ENCODE measurements around the gene CTNND2.

The CTNND2 gene

DNA sequence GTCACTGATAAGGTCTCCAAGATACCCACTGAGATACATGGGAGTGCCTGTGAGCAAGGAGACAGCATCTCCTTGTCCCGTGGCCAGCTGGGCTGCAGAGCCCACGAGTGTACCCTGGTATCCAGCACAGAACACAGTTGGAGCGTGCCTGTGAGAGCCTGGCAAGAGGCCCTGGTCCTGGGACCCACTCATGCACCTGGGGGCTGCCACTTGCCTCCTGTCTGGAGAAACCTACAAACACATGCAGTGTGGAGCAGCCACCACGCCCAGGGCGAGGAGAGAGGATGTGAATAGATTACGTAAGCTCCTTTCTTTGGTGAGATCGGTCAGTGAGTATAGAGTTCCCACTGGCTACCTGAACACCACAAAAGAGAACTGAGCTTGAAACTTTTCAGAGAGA lies 88.3 kb downstream of the CTNND2 start:
- CTCF ChIA-PET, result no interaction called here
- Histone ChIP-seq H3K4me3 (ENCODE audit: low read depth, low read length) (no peak overlapping the region), H3K4me1 (ENCODE audit: control insufficient read depth, insufficient read depth, low read length) (no peaks in the 10 kb centered on the region), H3K27ac (ENCODE audit: extremely low read depth, low read depth, low read length) (no peak overlapping the region), H3K9me3 (ENCODE audit: control insufficient read depth, insufficient read depth, low read depth, low read length) (no peaks in the 10 kb centered on the region), H3K36me3 (ENCODE audit: control insufficient read depth in 2 of 2, insufficient read depth in 1 of 2, low read length in 2 of 2) (no peaks in the 10 kb centered on the region)
- POLR2A ChIA-PET, result no interaction called here
- no peak for TF ChIP-seq FEZF1 (tag by site-specific recombination; IDR thresholded peaks at IDR 0.05)
- TF ChIP-seq ZNF404 (tag by site-specific recombination; IDR thresholded peaks at IDR 0.05), result no peak
- TF ChIP-seq, protein P1, sequence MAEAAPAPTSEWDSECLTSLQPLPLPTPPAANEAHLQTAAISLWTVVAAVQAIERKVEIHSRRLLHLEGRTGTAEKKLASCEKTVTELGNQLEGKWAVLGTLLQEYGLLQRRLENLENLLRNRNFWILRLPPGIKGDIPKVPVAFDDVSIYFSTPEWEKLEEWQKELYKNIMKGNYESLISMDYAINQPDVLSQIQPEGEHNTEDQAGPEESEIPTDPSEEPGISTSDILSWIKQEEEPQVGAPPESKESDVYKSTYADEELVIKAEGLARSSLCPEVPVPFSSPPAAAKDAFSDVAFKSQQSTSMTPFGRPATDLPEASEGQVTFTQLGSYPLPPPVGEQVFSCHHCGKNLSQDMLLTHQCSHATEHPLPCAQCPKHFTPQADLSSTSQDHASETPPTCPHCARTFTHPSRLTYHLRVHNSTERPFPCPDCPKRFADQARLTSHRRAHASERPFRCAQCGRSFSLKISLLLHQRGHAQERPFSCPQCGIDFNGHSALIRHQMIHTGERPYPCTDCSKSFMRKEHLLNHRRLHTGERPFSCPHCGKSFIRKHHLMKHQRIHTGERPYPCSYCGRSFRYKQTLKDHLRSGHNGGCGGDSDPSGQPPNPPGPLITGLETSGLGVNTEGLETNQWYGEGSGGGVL (tag by site-specific recombination; IDR thresholded peaks at IDR 0.05), result no peak
- TF ChIP-seq ZNF2 (tag by site-specific recombination; IDR thresholded peaks at IDR 0.05), result no peak
- TF ChIP-seq ZNF610 (tag by site-specific recombination; IDR thresholded peaks at IDR 0.05; ENCODE audit: borderline replicate concordance), result no peak
- no peak for TF ChIP-seq ZNF426 (tag by site-specific recombination; IDR thresholded peaks at IDR 0.05)
- no peak for TF ChIP-seq ZNF670 (tag by site-specific recombination; IDR thresholded peaks at IDR 0.05; ENCODE audit: low read depth)
- no peak for TF ChIP-seq MEIS1 (CRISPR knock-in tag; IDR thresholded peaks at IDR 0.05; ENCODE audit: borderline replicate concordance)
- no peak for TF ChIP-seq ZNF311 (tag by site-specific recombination; IDR thresholded peaks at IDR 0.05; ENCODE audit: borderline replicate concordance)
- TF ChIP-seq ZNF175 (tag by site-specific recombination; IDR thresholded peaks at IDR 0.05), result no peak
- TF ChIP-seq ZNF133 (tag by site-specific recombination; IDR thresholded peaks at IDR 0.05), result no peak
- no peak for TF ChIP-seq YY1 (tag by site-specific recombination; IDR thresholded peaks at IDR 0.05)
- TF ChIP-seq, protein P2, sequence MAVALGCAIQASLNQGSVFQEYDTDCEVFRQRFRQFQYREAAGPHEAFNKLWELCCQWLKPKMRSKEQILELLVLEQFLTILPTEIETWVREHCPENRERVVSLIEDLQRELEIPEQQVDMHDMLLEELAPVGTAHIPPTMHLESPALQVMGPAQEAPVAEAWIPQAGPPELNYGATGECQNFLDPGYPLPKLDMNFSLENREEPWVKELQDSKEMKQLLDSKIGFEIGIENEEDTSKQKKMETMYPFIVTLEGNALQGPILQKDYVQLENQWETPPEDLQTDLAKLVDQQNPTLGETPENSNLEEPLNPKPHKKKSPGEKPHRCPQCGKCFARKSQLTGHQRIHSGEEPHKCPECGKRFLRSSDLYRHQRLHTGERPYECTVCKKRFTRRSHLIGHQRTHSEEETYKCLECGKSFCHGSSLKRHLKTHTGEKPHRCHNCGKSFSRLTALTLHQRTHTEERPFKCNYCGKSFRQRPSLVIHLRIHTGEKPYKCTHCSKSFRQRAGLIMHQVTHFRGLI (tag by site-specific recombination; IDR thresholded peaks at IDR 0.05), result no peak
- no peak for TF ChIP-seq ZNF24 (tag by site-specific recombination; IDR thresholded peaks at IDR 0.05)
- no peak for TF ChIP-seq ZNF561 (tag by site-specific recombination; IDR thresholded peaks at IDR 0.05; ENCODE audit: borderline replicate concordance)
- TF ChIP-seq, protein P3, sequence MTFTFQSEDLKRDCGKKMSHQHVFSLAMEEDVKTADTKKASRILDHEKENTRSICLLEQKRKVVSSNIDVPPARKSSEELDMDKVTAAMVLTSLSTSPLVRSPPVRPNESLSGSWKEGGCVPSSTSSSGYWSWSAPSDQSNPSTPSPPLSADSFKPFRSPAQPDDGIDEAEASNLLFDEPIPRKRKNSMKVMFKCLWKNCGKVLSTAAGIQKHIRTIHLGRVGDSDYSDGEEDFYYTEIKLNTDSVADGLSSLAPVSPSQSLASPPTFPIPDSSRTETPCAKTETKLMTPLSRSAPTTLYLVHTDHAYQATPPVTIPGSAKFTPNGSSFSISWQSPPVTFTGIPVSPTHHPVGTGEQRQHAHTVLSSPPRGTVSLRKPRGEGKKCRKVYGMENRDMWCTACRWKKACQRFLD (tag by site-specific recombination; IDR thresholded peaks at IDR 0.05), result no peak

DNA sequence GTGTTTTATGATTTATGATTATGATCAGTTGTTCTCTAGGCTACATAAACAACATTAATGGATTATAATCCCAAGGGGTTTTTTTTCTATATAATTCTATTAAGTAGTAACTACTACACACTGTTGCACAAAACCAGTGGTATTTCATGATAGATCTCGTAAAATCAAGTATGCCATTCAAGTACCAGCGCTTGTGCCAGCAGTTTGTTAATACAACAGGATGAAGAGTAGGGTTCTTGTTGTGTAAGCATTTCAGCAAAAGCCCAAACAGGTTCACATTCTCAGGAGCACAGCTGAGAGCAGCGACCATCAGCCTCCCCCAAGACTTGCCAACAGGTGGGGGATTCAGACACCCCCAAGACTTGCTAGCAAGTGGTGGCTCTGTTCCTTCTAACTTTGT lies 88.8 kb downstream of the CTNND2 start:
- H3K9me3 ChIP-seq (ENCODE audit: control insufficient read depth, insufficient read depth, low read depth, low read length), result no peaks in the 10 kb centered on the region
- ChIA-PET CTCF (no interaction called here), POLR2A (no interaction called here)
- H3K4me1 ChIP-seq (ENCODE audit: control insufficient read depth, insufficient read depth, low read length), result no peaks in the 10 kb centered on the region
- no peak overlapping the region for H3K4me3 ChIP-seq (ENCODE audit: low read depth, low read length)
- no peaks in the 10 kb centered on the region for H3K36me3 ChIP-seq (ENCODE audit: control insufficient read depth in 2 of 2, insufficient read depth in 1 of 2, low read length in 2 of 2)
- H3K27ac ChIP-seq (ENCODE audit: extremely low read depth, low read depth, low read length), result no peak overlapping the region
- TF ChIP-seq, protein P4, sequence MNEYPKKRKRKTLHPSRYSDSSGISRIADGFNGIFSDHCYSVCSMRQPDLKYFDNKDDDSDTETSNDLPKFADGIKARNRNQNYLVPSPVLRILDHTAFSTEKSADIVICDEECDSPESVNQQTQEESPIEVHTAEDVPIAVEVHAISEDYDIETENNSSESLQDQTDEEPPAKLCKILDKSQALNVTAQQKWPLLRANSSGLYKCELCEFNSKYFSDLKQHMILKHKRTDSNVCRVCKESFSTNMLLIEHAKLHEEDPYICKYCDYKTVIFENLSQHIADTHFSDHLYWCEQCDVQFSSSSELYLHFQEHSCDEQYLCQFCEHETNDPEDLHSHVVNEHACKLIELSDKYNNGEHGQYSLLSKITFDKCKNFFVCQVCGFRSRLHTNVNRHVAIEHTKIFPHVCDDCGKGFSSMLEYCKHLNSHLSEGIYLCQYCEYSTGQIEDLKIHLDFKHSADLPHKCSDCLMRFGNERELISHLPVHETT (tag by site-specific recombination; IDR thresholded peaks at IDR 0.05), result no peak
- TF ChIP-seq ZNF837 (tag by site-specific recombination; IDR thresholded peaks at IDR 0.05) (no peak), SCRT1 (tag by site-specific recombination; IDR thresholded peaks at IDR 0.05; ENCODE audit: borderline replicate concordance) (no peak), ZFP37 (tag by site-specific recombination; IDR thresholded peaks at IDR 0.05) (no peak)
